ENCODE results near the gene TSPAN15.

The TSPAN15 gene

GRCh38 chr10:69451209-69451783, at the start of gene TSPAN15:
TSS of gene TSPAN15 (plus strand) at chr10:69451465. CDS start at chr10:69451595, 130 bp downstream.
- no peak for FAIRE-seq

GRCh38 chr10:69402386-69402785, 48.9 kb upstream of the TSPAN15 start:
- FAIRE-seq: no peak

GRCh38 chr10:69403066-69403465, 48.2 kb upstream of the TSPAN15 start:
- no peak for FAIRE-seq

GRCh38 chr10:69403519-69403918, 47.7 kb upstream of the TSPAN15 start:
- no peak for FAIRE-seq

GRCh38 chr10:69404786-69405185, 46.5 kb upstream of the TSPAN15 start:
- FAIRE-seq: no peak

- no peak for FAIRE-seq
These were observed 46.0 kb upstream of the TSPAN15 start for GRCh38 chr10:69405221-69405620.

- no peak for FAIRE-seq
These were observed 44.9 kb upstream of the TSPAN15 start for GRCh38 chr10:69406302-69406811.

- no peak for FAIRE-seq
These were observed 44.3 kb upstream of the TSPAN15 start for GRCh38 chr10:69406816-69407580.

GRCh38 chr10:69407621-69408301, 43.5 kb upstream of the TSPAN15 start:
- FAIRE-seq: no peak

- FAIRE-seq: no peak
These were observed 42.7 kb upstream of the TSPAN15 start for GRCh38 chr10:69408318-69409175.

GRCh38 chr10:69409176-69409495, 42.1 kb upstream of the TSPAN15 start:
- FAIRE-seq: no peak

- FAIRE-seq: no peak
These were observed 41.3 kb upstream of the TSPAN15 start for GRCh38 chr10:69409968-69410367.

- FAIRE-seq: no peak
These were observed 40.8 kb upstream of the TSPAN15 start for GRCh38 chr10:69410487-69410886.

- no peak for FAIRE-seq
These were observed 39.8 kb upstream of the TSPAN15 start for GRCh38 chr10:69411476-69411875.

GRCh38 chr10:69412232-69412790, 39.0 kb upstream of the TSPAN15 start:
- FAIRE-seq: no peak

GRCh38 chr10:69413221-69413865, 37.9 kb upstream of the TSPAN15 start:
- no peak for FAIRE-seq

- FAIRE-seq: no peak
These were observed 36.9 kb upstream of the TSPAN15 start for GRCh38 chr10:69414036-69415018.

GRCh38 chr10:69415049-69415448, 36.2 kb upstream of the TSPAN15 start:
- FAIRE-seq: no peak

- no peak for FAIRE-seq
These were observed 35.3 kb upstream of the TSPAN15 start for GRCh38 chr10:69415951-69416350.

GRCh38 chr10:69416695-69417094, 34.6 kb upstream of the TSPAN15 start, which contains the start of gene TACR2:
TSS of gene TACR2 (minus strand) at chr10:69416918. CDS start at chr10:69416323, 595 bp downstream.
- FAIRE-seq: no peak

- FAIRE-seq: no peak
These were observed 33.7 kb upstream of the TSPAN15 start for GRCh38 chr10:69417542-69417941.

Data from colon (tissue), 2 donors.